HG03571 (cell line): ENCODE results near the gene ATP2A2.
A peak's percentile ranks its signal among the peaks of the same experiment; 100 is the strongest.

ENCODE experiments used
- ATAC-seq: cut with Tn5 transposase; IDR thresholded peaks from one replicate; pipeline ENCODE4 v1.9.1; 2021; ENCODE audit not compliant: unreplicated experiment

ATP2A2 gene

GRCh38 chr12:110258466-110258865, 22.6 kb upstream of the ATP2A2 start:
- ATAC-seq: no peak

- no peak for ATAC-seq
Measured at GRCh38 chr12:110262442-110263388, 18.3 kb upstream of the ATP2A2 start.

GRCh38 chr12:110266381-110266960, 14.6 kb upstream of the ATP2A2 start:
- no peak for ATAC-seq

GRCh38 chr12:110266980-110267620, 13.9 kb upstream of the ATP2A2 start:
- ATAC-seq: no peak

GRCh38 chr12:110269622-110270124, 11.4 kb upstream of the ATP2A2 start:
- ATAC-seq: no peak

- no peak for ATAC-seq
Measured at GRCh38 chr12:110270125-110270962, 10.7 kb upstream of the ATP2A2 start.

GRCh38 chr12:110271015-110271414, 10.0 kb upstream of the ATP2A2 start:
- no peak for ATAC-seq

GRCh38 chr12:110277530-110278254, 3.4 kb upstream of the ATP2A2 start:
- no peak for ATAC-seq

GRCh38 chr12:110278255-110278536, 2.9 kb upstream of the ATP2A2 start:
- ATAC-seq: no peak

- no peak for ATAC-seq
Measured at GRCh38 chr12:110279566-110280375, 1.3 kb upstream of the ATP2A2 start.

GRCh38 chr12:110280392-110280778, 662 bp upstream of the ATP2A2 start:
- peak; percentile 2 for ATAC-seq

- peak; percentile 43 for ATAC-seq
Measured at GRCh38 chr12:110281549-110282299, 677 bp downstream of the ATP2A2 start.

GRCh38 chr12:110282300-110282860, 1.3 kb downstream of the ATP2A2 start:
- ATAC-seq: no peak

- no peak for ATAC-seq
Measured at GRCh38 chr12:110282956-110283817, 2.1 kb downstream of the ATP2A2 start.

- ATAC-seq: no peak
Measured at GRCh38 chr12:110284597-110284996, 3.5 kb downstream of the ATP2A2 start.

- ATAC-seq: no peak
Measured at GRCh38 chr12:110286623-110287022, 5.6 kb downstream of the ATP2A2 start.

GRCh38 chr12:110287986-110288385, 6.9 kb downstream of the ATP2A2 start:
- ATAC-seq: no peak
